WTC11 (cell line): ENCODE measurements around the gene FOXS1.

ENCODE experiments used
- ATF2 ChIP-seq: sonication (generic); formaldehyde crosslinking; IDR thresholded peaks from 2 replicates; pipeline ENCODE4 v1.8.1; 2022; ENCODE audit warnings: low read depth, missing genetic modification reagents, borderline replicate concordance
- CTCF ChIP-seq: fragments of 200-600 bp; IDR thresholded peaks from 2 replicates; pipeline ENCODE4 v1.8.0; 2022; ENCODE audit warnings: antibody characterized with exemption
- E2F5 ChIP-seq: sonication (generic); formaldehyde crosslinking; IDR thresholded peaks from 2 replicates; pipeline ENCODE4 v1.8.1; 2022; ENCODE audit warnings: mild to moderate bottlenecking, moderate library complexity, missing genetic modification reagents
- MLX ChIP-seq: sonication (generic); formaldehyde crosslinking; IDR thresholded peaks from 2 replicates; pipeline ENCODE4 v1.8.1; 2023; ENCODE audit warnings: mild to moderate bottlenecking, missing genetic modification reagents, moderate library complexity
- STAT6 ChIP-seq: sonication (generic); formaldehyde crosslinking; conservative IDR thresholded peaks from 2 replicates; pipeline ENCODE4 v1.8.1; 2023; ENCODE audit warnings: mild to moderate bottlenecking, low read depth, missing genetic modification reagents, moderate library complexity
- ZNF232 ChIP-seq: sonication (generic); formaldehyde crosslinking; IDR thresholded peaks from 2 replicates; pipeline ENCODE4 v1.8.0; 2022; ENCODE audit warnings: mild to moderate bottlenecking, missing genetic modification reagents
- ZNF416 ChIP-seq: fragments of 250-450 bp; sonication (Bioruptor Pico); IDR thresholded peaks from 2 replicates; pipeline ENCODE4 v1.9.0; 2021; ENCODE audit warnings: mild to moderate bottlenecking, inconsistent platforms

GRCh38 chr20:31823360-31824124, 21.9 kb downstream of the FOXS1 start:
- no peak for TF ChIP-seq STAT6 (CRISPR knock-in tag)
- TF ChIP-seq E2F5 (CRISPR knock-in tag): no peak
- no peak for TF ChIP-seq CTCF
- TF ChIP-seq ATF2 (CRISPR knock-in tag): no peak
- TF ChIP-seq ZNF232 (CRISPR knock-in tag): no peak
- TF ChIP-seq ZNF416 (CRISPR knock-in tag): no peak
- TF ChIP-seq MLX (CRISPR knock-in tag): no peak
